Activated CD8-positive, alpha-beta T cell treated with anti-CD3 and anti-CD28 coated beads for 36 hours (primary cell): ENCODE data around the gene GSK3B. TPM values are rescaled to one million over a fixed set of nuclear protein-coding genes. Genes with fewer than 3 reads are reported as not detected.

ENCODE experiments used
- ATAC-seq: fragments of 200-7000 bp; cut with Tn5 transposase; one replicate; pipeline ENCODE4 v1.10.0; 2021; ENCODE audit warnings: mild to moderate bottlenecking, moderate library complexity
- CTCF ChIA-PET: fragments of 350-600 bp; sonication (Branson Sonifier 250); formaldehyde crosslinking; loops from one replicate; lab custom pipeline; 2021; ENCODE audit warnings: antibody characterized with exemption; lab: Charles Lee
- POLR2A ChIA-PET: fragments of 350-600 bp; sonication (Branson Sonifier 250); formaldehyde crosslinking; loops from one replicate; lab custom pipeline; 2021; ENCODE audit warnings: antibody characterized with exemption; lab: Charles Lee
- DNase-seq: peaks from one replicate; pipeline ENCODE4 v3.0.0-alpha.2; 2020
- H3K27ac Mint-ChIP-seq: one replicate; pipeline ENCODE4 v1.8.0; 2021; ENCODE audit warnings: mild to moderate bottlenecking, mixed read lengths
- H3K27me3 Mint-ChIP-seq: one replicate; pipeline ENCODE4 v1.8.0; 2021; ENCODE audit warnings: mixed read lengths
- H3K36me3 Mint-ChIP-seq: one replicate; pipeline ENCODE4 v1.8.0; 2021; ENCODE audit warnings: low read depth, mixed read lengths
- H3K4me1 Mint-ChIP-seq: one replicate; pipeline ENCODE4 v1.8.0; 2021; ENCODE audit warnings: low read depth, mixed read lengths
- H3K4me3 Mint-ChIP-seq: one replicate; pipeline ENCODE4 v1.8.0; 2021; ENCODE audit warnings: mild to moderate bottlenecking, moderate library complexity, mixed read lengths
- H3K9me3 Mint-ChIP-seq: one replicate; pipeline ENCODE4 v1.8.0; 2021; ENCODE audit warnings: mixed read lengths
- CTCF ChIP-seq: fragments of 200-600 bp; IDR thresholded peaks from one replicate; pipeline ENCODE4 v1.8.0; 2022; ENCODE audit warnings: antibody characterized with exemption, mild to moderate bottlenecking
- intact Hi-C: fragments of 100-400 bp; cut with micrococcal nuclease; formaldehyde crosslinking; loops from one replicate; pipeline ENCODE4 v1.10.0; 2022
- total RNA-seq, 2 experiments: library from RNA; stranded (reverse); gene quantifications; one replicate each; pipeline ENCODE4 v1.2.3, GENCODE V29; 2021

Gene GSK3B
- total RNA-seq, 2 experiments from 2014 or later: 29.0 to 32.1 TPM

DNA sequence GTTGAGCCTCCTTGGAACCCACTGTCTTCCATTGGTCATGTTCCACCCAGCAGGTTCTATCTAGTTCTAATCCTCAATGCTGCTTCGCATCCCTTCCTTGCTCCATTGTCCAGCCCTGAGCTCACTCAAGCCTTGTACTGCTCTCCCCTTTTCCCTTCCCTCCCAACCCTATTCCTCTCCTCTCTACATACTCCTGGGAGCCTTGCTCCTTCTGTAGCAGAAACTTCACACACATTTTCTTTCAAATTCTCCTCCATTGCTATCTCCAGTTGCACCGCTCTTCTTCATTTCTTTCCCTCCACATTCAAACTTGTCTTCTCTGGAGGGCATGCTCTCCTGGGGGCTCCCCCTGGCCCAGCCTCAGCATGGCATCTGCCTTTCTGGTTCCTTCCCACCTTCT lies 297.9 kb downstream of the GSK3B start:
- Mint-ChIP-seq H3K27me3 (peaks cover 6% of the 10 kb centered on the region), H3K9me3 (no peaks in the 10 kb centered on the region), H3K27ac (no peak overlapping the region), H3K4me1 (no peaks in the 10 kb centered on the region), H3K36me3 (no peaks in the 10 kb centered on the region), H3K4me3 (no peak overlapping the region)
- intact Hi-C loops: no loop called here
- DNase-seq (no peak), ATAC-seq (no peak)
- ChIA-PET POLR2A (no interaction called here), CTCF (no interaction called here)
- no peak for TF ChIP-seq CTCF

DNA sequence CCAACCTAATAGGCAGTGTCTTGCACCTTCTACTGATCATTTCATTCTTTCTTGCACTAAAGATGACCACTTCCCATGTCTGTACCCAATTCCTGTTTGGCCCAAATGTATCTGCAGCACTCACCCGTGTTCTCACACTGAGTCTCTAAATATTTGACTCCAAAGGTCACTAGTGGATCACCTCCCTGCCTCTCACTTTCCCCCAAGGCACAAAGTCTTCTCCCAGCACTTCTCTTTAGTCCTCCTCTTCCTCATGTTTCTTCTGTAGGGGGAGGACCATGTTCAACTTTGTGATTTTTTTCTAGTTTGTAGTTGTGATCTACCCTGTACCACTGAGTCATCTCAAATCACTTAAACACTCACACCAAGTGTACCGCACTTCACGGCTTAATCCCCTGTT lies 298.4 kb downstream of the GSK3B start:
- Mint-ChIP-seq H3K4me1 (no peaks in the 10 kb centered on the region), H3K36me3 (no peaks in the 10 kb centered on the region), H3K27me3 (peaks cover 4% of the 10 kb centered on the region), H3K4me3 (no peak overlapping the region), H3K9me3 (no peaks in the 10 kb centered on the region), H3K27ac (no peak overlapping the region)
- POLR2A ChIA-PET: no interaction called here
- no peak for DNase-seq
- no peak for ATAC-seq
- CTCF ChIA-PET: no interaction called here
- no peak for TF ChIP-seq CTCF
- intact Hi-C loops: no loop called here

- no peaks in the 10 kb centered on the region for H3K36me3 Mint-ChIP-seq
- ChIA-PET POLR2A (no interaction called here), CTCF (no interaction called here)
- no peak overlapping the region for H3K27ac Mint-ChIP-seq
- peaks cover 4% of the 10 kb centered on the region for H3K27me3 Mint-ChIP-seq
- TF ChIP-seq CTCF: no peak
- H3K4me1 Mint-ChIP-seq: no peaks in the 10 kb centered on the region
- H3K9me3 Mint-ChIP-seq: no peaks in the 10 kb centered on the region
- H3K4me3 Mint-ChIP-seq: no peak overlapping the region
- ATAC-seq (no peak), DNase-seq (no peak)
- intact Hi-C loops: no loop called here
These were observed 299.2 kb downstream of the GSK3B start for GRCh38 chr3:119794971-119795612.

- Mint-ChIP-seq H3K27ac (no peak overlapping the region), H3K9me3 (no peaks in the 10 kb centered on the region), H3K27me3 (peaks cover 4% of the 10 kb centered on the region), H3K36me3 (no peaks in the 10 kb centered on the region), H3K4me3 (no peak overlapping the region), H3K4me1 (no peaks in the 10 kb centered on the region)
- DNase-seq (no peak), ATAC-seq (no peak)
- intact Hi-C loops: no loop called here
- TF ChIP-seq CTCF: no peak
- ChIA-PET CTCF (no interaction called here), POLR2A (no interaction called here)
These were observed 299.8 kb downstream of the GSK3B start for GRCh38 chr3:119794401-119794800.

DNA sequence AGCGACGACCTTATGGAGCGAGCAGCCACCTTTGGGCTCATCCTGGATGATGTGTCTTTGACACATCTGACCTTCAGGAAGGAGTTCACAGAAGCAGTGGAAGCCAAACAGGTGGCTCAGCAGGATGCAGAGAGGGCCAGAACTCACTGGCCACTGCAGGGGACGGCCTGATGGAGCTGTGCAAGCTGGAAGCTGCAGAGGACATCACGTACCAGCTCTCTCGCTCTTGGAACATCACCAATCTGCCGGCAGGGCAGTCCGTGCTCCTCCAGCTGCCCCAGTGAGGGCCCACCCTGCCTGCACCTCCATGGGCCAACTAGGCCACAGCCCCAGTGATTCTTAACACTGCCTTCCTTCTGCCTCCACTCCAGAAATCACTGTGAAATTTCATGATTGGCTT lies 302.0 kb downstream of the GSK3B start:
- no peaks in the 10 kb centered on the region for H3K4me1 Mint-ChIP-seq
- no peaks in the 10 kb centered on the region for H3K27me3 Mint-ChIP-seq
- H3K27ac Mint-ChIP-seq: no peak overlapping the region
- ATAC-seq: no peak
- intact Hi-C loops: no loop called here
- no peak for TF ChIP-seq CTCF
- POLR2A ChIA-PET: no interaction called here
- no peak for DNase-seq
- H3K36me3 Mint-ChIP-seq: no peaks in the 10 kb centered on the region
- H3K4me3 Mint-ChIP-seq: no peak overlapping the region
- CTCF ChIA-PET: no interaction called here
- peaks cover 2% of the 10 kb centered on the region for H3K9me3 Mint-ChIP-seq
